Measurements from ENCODE around the gene NUAK1.

NUAK1 gene

GRCh38 chr12:106110626-106111300, 28.0 kb downstream of the NUAK1 start:
- DNase-seq (ENCODE audit: low read depth in 2 of 2) = no peak

- DNase-seq (ENCODE audit: low read depth in 2 of 2) = no peak
Observed at GRCh38 chr12:106109168-106109910, 29.4 kb downstream of the NUAK1 start.

- no peak for DNase-seq (ENCODE audit: low read depth in 2 of 2)
Observed at GRCh38 chr12:106108185-106108835, 30.4 kb downstream of the NUAK1 start.

- no peak for DNase-seq (ENCODE audit: low read depth in 2 of 2)
Observed at GRCh38 chr12:106107566-106107965, 31.2 kb downstream of the NUAK1 start.

GRCh38 chr12:106106892-106107291, 31.9 kb downstream of the NUAK1 start:
- DNase-seq (ENCODE audit: low read depth in 2 of 2) = no peak

- no peak for DNase-seq (ENCODE audit: low read depth in 2 of 2)
Observed at GRCh38 chr12:106106061-106106566, 32.6 kb downstream of the NUAK1 start.

- DNase-seq (ENCODE audit: low read depth in 2 of 2) = no peak
Observed at GRCh38 chr12:106101803-106102202, 37.0 kb downstream of the NUAK1 start.

- no peak for DNase-seq (ENCODE audit: low read depth in 2 of 2)
Observed at GRCh38 chr12:106098691-106099200, 40.0 kb downstream of the NUAK1 start.

- no peak for DNase-seq (ENCODE audit: low read depth in 2 of 2)
Observed at GRCh38 chr12:106097011-106097410, 41.7 kb downstream of the NUAK1 start.

- no peak for DNase-seq (ENCODE audit: low read depth in 2 of 2)
Observed at GRCh38 chr12:106096376-106096775, 42.4 kb downstream of the NUAK1 start.

GRCh38 chr12:106094304-106094703, 44.5 kb downstream of the NUAK1 start:
- no peak for DNase-seq (ENCODE audit: low read depth in 2 of 2)

GRCh38 chr12:106093246-106093645, 45.5 kb downstream of the NUAK1 start:
- no peak for DNase-seq (ENCODE audit: low read depth in 2 of 2)

GRCh38 chr12:106091446-106091820, 47.3 kb downstream of the NUAK1 start:
- DNase-seq (ENCODE audit: low read depth in 2 of 2) = no peak

- no peak for DNase-seq (ENCODE audit: low read depth in 2 of 2)
Observed at GRCh38 chr12:106090591-106091445, 47.9 kb downstream of the NUAK1 start.

- DNase-seq (ENCODE audit: low read depth in 2 of 2) = no peak
Observed at GRCh38 chr12:106089935-106090334, 48.8 kb downstream of the NUAK1 start.

GRCh38 chr12:106088811-106089485, 49.8 kb downstream of the NUAK1 start:
- no peak for DNase-seq (ENCODE audit: low read depth in 2 of 2)

GRCh38 chr12:106088246-106088808, 50.4 kb downstream of the NUAK1 start:
- DNase-seq (ENCODE audit: low read depth in 2 of 2) = no peak

- no peak for DNase-seq (ENCODE audit: low read depth in 2 of 2)
Observed at GRCh38 chr12:106086696-106087095, 52.1 kb downstream of the NUAK1 start.

GRCh38 chr12:106085213-106085612, 53.5 kb downstream of the NUAK1 start:
- DNase-seq (ENCODE audit: low read depth in 2 of 2) = no peak

- no peak for DNase-seq (ENCODE audit: low read depth in 2 of 2)
Observed at GRCh38 chr12:106084759-106085158, 54.0 kb downstream of the NUAK1 start.

All from stimulated activated CD8-positive, alpha-beta memory T cell treated with anti-CD3 and anti-CD28 coated beads, Interleukin-15, amount 100 ng/mL, for 4 hours (primary cell).